HEK293 (cell line): ENCODE measurements around the gene ANO2.

Source experiments
- GLI4 ChIP-seq: fragments of 450-650 bp; formaldehyde crosslinking; IDR thresholded peaks from 2 replicates; pipeline ENCODE4 v1.5.1; 2016; ENCODE audit warnings: missing biosample characterization, missing genetic modification characterization
- HOXC10 ChIP-seq: sonication (generic); formaldehyde crosslinking; IDR thresholded peaks from 2 replicates; pipeline ENCODE4 v1.8.1; 2023; ENCODE audit warnings: mild to moderate bottlenecking, missing genetic modification reagents
- REPIN1 ChIP-seq: fragments of 450-650 bp; formaldehyde crosslinking; IDR thresholded peaks from 2 replicates; pipeline ENCODE4 v1.5.1; 2017; ENCODE audit warnings: missing biosample characterization, missing genetic modification characterization, low read depth
- SETDB1 ChIP-seq: IDR thresholded peaks from one replicate; pipeline ENCODE4 v1.6.1; 2017; ENCODE audit warnings: mild to moderate bottlenecking, low read length, moderate library complexity, mixed read lengths; ENCODE audit not compliant: insufficient read length
- YY1 ChIP-seq: fragments of 450-650 bp; formaldehyde crosslinking; IDR thresholded peaks from 2 replicates; pipeline ENCODE4 v1.5.1; 2018; ENCODE audit warnings: missing biosample characterization, missing genetic modification characterization
- ZBTB17 ChIP-seq: fragments of 450-650 bp; formaldehyde crosslinking; IDR thresholded peaks from 2 replicates; pipeline ENCODE4 v1.5.1; 2016; ENCODE audit warnings: missing biosample characterization, missing genetic modification characterization
- ZNF184 ChIP-seq: fragments of 450-650 bp; IDR thresholded peaks from 2 replicates; pipeline ENCODE4 v1.5.1; 2018; ENCODE audit warnings: missing biosample characterization, mild to moderate bottlenecking, missing genetic modification characterization
- ZNF266 ChIP-seq: fragments of 450-650 bp; formaldehyde crosslinking; IDR thresholded peaks from 2 replicates; pipeline ENCODE4 v1.5.1; 2016; ENCODE audit warnings: missing biosample characterization, missing genetic modification characterization, low read depth
- ZNF510 ChIP-seq: fragments of 450-650 bp; formaldehyde crosslinking; IDR thresholded peaks from 2 replicates; pipeline ENCODE4 v1.5.1; 2018; ENCODE audit warnings: mild to moderate bottlenecking, missing genetic modification characterization, missing biosample characterization; ENCODE audit not compliant: insufficient replicate concordance
- ZNF529 ChIP-seq: fragments of 450-650 bp; formaldehyde crosslinking; IDR thresholded peaks from 2 replicates; pipeline ENCODE4 v1.5.1; 2017; ENCODE audit warnings: missing genetic modification characterization, missing biosample characterization; ENCODE audit not compliant: insufficient replicate concordance
- ZNF600 ChIP-seq: fragments of 450-650 bp; formaldehyde crosslinking; IDR thresholded peaks from 2 replicates; pipeline ENCODE4 v1.5.1; 2016; ENCODE audit warnings: missing biosample characterization, missing genetic modification characterization
- TF ChIP-seq, protein P1 (sequence below): fragments of 450-650 bp; formaldehyde crosslinking; IDR thresholded peaks from 2 replicates; pipeline ENCODE4 v1.5.1; 2016; ENCODE audit warnings: missing biosample characterization, missing genetic modification characterization
- TF ChIP-seq, protein P2 (sequence below): fragments of 450-650 bp; formaldehyde crosslinking; IDR thresholded peaks from 2 replicates; pipeline ENCODE4 v1.5.1; 2016; ENCODE audit warnings: missing biosample characterization, missing genetic modification characterization

- TF ChIP-seq, protein P1, sequence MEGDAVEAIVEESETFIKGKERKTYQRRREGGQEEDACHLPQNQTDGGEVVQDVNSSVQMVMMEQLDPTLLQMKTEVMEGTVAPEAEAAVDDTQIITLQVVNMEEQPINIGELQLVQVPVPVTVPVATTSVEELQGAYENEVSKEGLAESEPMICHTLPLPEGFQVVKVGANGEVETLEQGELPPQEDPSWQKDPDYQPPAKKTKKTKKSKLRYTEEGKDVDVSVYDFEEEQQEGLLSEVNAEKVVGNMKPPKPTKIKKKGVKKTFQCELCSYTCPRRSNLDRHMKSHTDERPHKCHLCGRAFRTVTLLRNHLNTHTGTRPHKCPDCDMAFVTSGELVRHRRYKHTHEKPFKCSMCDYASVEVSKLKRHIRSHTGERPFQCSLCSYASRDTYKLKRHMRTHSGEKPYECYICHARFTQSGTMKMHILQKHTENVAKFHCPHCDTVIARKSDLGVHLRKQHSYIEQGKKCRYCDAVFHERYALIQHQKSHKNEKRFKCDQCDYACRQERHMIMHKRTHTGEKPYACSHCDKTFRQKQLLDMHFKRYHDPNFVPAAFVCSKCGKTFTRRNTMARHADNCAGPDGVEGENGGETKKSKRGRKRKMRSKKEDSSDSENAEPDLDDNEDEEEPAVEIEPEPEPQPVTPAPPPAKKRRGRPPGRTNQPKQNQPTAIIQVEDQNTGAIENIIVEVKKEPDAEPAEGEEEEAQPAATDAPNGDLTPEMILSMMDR (tag by site-specific recombination) = no peak
- TF ChIP-seq REPIN1 (tag by site-specific recombination) (no peak), ZNF600 (no peak), ZNF184 (tag by site-specific recombination) (no peak), YY1 (tag by site-specific recombination) (no peak), ZNF266 (tag by site-specific recombination) (no peak), ZNF529 (tag by site-specific recombination) (no peak), ZBTB17 (no peak), GLI4 (no peak), SETDB1 (no peak), HOXC10 (no peak), ZNF510 (no peak)
- TF ChIP-seq, protein P2, sequence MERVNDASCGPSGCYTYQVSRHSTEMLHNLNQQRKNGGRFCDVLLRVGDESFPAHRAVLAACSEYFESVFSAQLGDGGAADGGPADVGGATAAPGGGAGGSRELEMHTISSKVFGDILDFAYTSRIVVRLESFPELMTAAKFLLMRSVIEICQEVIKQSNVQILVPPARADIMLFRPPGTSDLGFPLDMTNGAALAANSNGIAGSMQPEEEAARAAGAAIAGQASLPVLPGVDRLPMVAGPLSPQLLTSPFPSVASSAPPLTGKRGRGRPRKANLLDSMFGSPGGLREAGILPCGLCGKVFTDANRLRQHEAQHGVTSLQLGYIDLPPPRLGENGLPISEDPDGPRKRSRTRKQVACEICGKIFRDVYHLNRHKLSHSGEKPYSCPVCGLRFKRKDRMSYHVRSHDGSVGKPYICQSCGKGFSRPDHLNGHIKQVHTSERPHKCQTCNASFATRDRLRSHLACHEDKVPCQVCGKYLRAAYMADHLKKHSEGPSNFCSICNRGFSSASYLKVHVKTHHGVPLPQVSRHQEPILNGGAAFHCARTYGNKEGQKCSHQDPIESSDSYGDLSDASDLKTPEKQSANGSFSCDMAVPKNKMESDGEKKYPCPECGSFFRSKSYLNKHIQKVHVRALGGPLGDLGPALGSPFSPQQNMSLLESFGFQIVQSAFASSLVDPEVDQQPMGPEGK (tag by site-specific recombination) = no peak
These were observed 428.5 kb downstream of the ANO2 start for GRCh38 chr12:5516371-5517241.
